ENCODE results near the gene UHMK1.

Gene UHMK1

DNA sequence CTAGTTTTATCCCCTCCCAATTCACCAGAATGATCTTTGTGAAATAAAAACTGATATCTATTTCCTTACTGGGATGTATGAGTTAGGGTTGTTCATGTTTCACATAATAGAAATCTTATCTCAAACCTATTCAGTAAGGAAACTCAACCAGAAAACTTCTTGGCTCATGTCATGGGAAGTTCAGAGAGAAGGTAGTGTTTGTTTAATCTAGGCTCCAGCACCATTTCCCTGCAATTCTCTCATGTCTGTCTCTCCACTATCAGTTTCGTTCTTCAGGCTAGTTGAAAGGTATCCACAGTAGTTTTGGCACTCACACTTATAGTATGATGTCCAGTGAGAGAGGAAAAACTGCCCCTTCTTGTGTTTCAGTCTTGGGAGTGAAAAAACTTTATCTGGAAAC, 34.6 kb upstream of the UHMK1 start:
- no peak overlapping the region for H3K4me2 ChIP-seq (ENCODE audit: low read length)
- no peak overlapping the region for H3K27ac ChIP-seq (ENCODE audit: low read depth, low read length)

DNA sequence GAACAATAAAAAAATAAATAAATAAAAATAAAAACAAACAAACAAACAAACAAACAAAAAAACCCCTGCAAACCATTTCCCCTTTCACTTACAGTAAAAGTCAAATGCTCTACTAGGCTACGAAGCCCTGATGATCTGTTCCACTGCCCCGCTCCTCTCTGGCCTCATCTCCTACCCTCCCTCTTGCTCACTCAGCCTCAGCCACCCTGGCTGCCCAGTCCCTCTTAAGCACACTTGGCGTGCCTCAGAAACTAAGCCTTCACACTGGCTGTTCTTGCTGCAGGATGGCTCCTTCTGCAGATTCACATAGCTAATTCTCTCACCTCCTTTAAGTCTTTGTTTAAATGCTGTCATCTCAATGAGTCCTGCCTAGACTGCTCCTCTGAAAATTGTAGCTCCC, 30.8 kb upstream of the UHMK1 start:
- no peaks in the 10 kb centered on the region for H3K9me2 ChIP-seq (replicated peaks; ENCODE audit: control insufficient read depth, low read length)
- no peaks in the 10 kb centered on the region for H3F3A ChIP-seq (ENCODE audit: control insufficient read depth, insufficient read depth)
- H3K79me2 ChIP-seq (ENCODE audit: control insufficient read depth, low read length), result no peaks in the 10 kb centered on the region
- TF ChIP-seq EZH2phosphoT487 (IDR thresholded peaks at IDR 0.05; ENCODE audit: borderline replicate concordance, low read length), result no peak
- TF ChIP-seq, protein P1, sequence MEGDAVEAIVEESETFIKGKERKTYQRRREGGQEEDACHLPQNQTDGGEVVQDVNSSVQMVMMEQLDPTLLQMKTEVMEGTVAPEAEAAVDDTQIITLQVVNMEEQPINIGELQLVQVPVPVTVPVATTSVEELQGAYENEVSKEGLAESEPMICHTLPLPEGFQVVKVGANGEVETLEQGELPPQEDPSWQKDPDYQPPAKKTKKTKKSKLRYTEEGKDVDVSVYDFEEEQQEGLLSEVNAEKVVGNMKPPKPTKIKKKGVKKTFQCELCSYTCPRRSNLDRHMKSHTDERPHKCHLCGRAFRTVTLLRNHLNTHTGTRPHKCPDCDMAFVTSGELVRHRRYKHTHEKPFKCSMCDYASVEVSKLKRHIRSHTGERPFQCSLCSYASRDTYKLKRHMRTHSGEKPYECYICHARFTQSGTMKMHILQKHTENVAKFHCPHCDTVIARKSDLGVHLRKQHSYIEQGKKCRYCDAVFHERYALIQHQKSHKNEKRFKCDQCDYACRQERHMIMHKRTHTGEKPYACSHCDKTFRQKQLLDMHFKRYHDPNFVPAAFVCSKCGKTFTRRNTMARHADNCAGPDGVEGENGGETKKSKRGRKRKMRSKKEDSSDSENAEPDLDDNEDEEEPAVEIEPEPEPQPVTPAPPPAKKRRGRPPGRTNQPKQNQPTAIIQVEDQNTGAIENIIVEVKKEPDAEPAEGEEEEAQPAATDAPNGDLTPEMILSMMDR (IDR thresholded peaks at IDR 0.05; ENCODE audit: low read depth, low read length, poor library complexity, severe bottlenecking), result no peak
- no peak overlapping the region for H3K4me2 ChIP-seq (ENCODE audit: low read length)
- no peaks in the 10 kb centered on the region for H3K9me3 ChIP-seq (ENCODE audit: control insufficient read depth, insufficient read depth, low read length)
- H4K20me1 ChIP-seq (ENCODE audit: control insufficient read depth, insufficient read depth, low read depth, low read length), result no peaks in the 10 kb centered on the region
- 0 out of 2 replicates have a peak, but pooled peaks cover 2% of the 10 kb centered on the region for H3K27me3 ChIP-seq (ENCODE audit: control insufficient read depth, low read length)
- no peaks in the 10 kb centered on the region for H3K36me3 ChIP-seq (ENCODE audit: control insufficient read depth, low read length)
- H3K4me3 ChIP-seq (ENCODE audit: low read length), result no peak overlapping the region
- no peak overlapping the region for H3K27ac ChIP-seq (ENCODE audit: low read depth, low read length)
- H3K4me1 ChIP-seq (ENCODE audit: control insufficient read depth, low read length), result no peaks in the 10 kb centered on the region

More for the DNA sequence above, 34.6 kb upstream of the UHMK1 start:
- H3K4me3 ChIP-seq (ENCODE audit: low read length), result no peak overlapping the region
- H3F3A ChIP-seq (ENCODE audit: control insufficient read depth, insufficient read depth), result no peaks in the 10 kb centered on the region
- no peaks in the 10 kb centered on the region for H3K27me3 ChIP-seq (ENCODE audit: control insufficient read depth, low read length)
- H4K20me1 ChIP-seq (ENCODE audit: control insufficient read depth, insufficient read depth, low read depth, low read length), result no peaks in the 10 kb centered on the region
- no peaks in the 10 kb centered on the region for H3K4me1 ChIP-seq (ENCODE audit: control insufficient read depth, low read length)
- no peaks in the 10 kb centered on the region for H3K9me2 ChIP-seq (replicated peaks; ENCODE audit: control insufficient read depth, low read length)
- no peaks in the 10 kb centered on the region for H3K36me3 ChIP-seq (ENCODE audit: control insufficient read depth, low read length)
- TF ChIP-seq, protein P1 (IDR thresholded peaks at IDR 0.05; ENCODE audit: low read depth, low read length, poor library complexity, severe bottlenecking), result no peak
- TF ChIP-seq EZH2phosphoT487 (IDR thresholded peaks at IDR 0.05; ENCODE audit: borderline replicate concordance, low read length), result no peak
- H3K79me2 ChIP-seq (ENCODE audit: control insufficient read depth, low read length), result no peaks in the 10 kb centered on the region
- H3K9me3 ChIP-seq (ENCODE audit: control insufficient read depth, insufficient read depth, low read length), result no peaks in the 10 kb centered on the region

DNA sequence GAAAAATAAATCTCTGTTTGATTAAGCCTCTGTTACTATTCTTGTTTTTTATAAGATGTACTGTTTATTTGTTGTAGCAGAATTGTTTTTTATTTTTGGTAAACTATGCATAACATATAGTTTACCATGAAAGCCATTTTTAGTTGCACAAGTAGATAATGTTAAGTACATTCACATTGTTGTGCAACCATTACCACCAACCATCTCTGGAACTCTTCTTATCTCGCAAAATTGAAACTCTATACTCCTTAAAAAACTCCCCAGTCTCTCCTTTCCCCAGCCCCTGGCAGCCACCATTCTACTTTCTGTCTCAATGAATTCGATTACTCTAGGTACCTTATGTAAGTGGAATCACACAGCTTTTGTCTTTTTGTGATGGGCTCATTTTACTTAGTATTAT, 27.4 kb upstream of the UHMK1 start:
- Histone ChIP-seq H3F3A (ENCODE audit: control insufficient read depth, insufficient read depth) (no peaks in the 10 kb centered on the region), H3K4me2 (ENCODE audit: low read length) (no peak overlapping the region)

More for the DNA sequence above, 27.4 kb upstream of the UHMK1 start:
- no peak overlapping the region for H3K4me3 ChIP-seq (ENCODE audit: low read length)
- H3K9me3 ChIP-seq (ENCODE audit: control insufficient read depth, insufficient read depth, low read length), result no peaks in the 10 kb centered on the region
- H3K27ac ChIP-seq (ENCODE audit: low read depth, low read length), result no peak overlapping the region
- TF ChIP-seq, protein P1 (IDR thresholded peaks at IDR 0.05; ENCODE audit: low read depth, low read length, poor library complexity, severe bottlenecking), result no peak
- no peak for TF ChIP-seq EZH2phosphoT487 (IDR thresholded peaks at IDR 0.05; ENCODE audit: borderline replicate concordance, low read length)
- H3K79me2 ChIP-seq (ENCODE audit: control insufficient read depth, low read length), result no peaks in the 10 kb centered on the region
- H3K36me3 ChIP-seq (ENCODE audit: control insufficient read depth, low read length), result no peaks in the 10 kb centered on the region
- no peaks in the 10 kb centered on the region for H4K20me1 ChIP-seq (ENCODE audit: control insufficient read depth, insufficient read depth, low read depth, low read length)
- 0 out of 2 replicates have a peak, but pooled peaks cover 2% of the 10 kb centered on the region for H3K27me3 ChIP-seq (ENCODE audit: control insufficient read depth, low read length)
- no peaks in the 10 kb centered on the region for H3K9me2 ChIP-seq (replicated peaks; ENCODE audit: control insufficient read depth, low read length)
- no peaks in the 10 kb centered on the region for H3K4me1 ChIP-seq (ENCODE audit: control insufficient read depth, low read length)

Data from DOHH2 (cell line).